Activated naive CD8-positive, alpha-beta T cell treated with anti-CD3 and anti-CD28 coated beads, Interleukin-2, amount 50 U/mL, for 24 hours (primary cell): ENCODE results near the gene FOXP1.
"Not testable (repeated sequence)": the region's sequence is repeated elsewhere in the genome, so short reads cannot be mapped to it uniquely, and the experiment has no call there.

Experiments
- ATAC-seq: fragments of 150-1000 bp; cut with Tn5 transposase; one replicate; pipeline ENCODE4 v1.10.0; 2021
- DNase-seq: peaks from one replicate; pipeline ENCODE4 v3.0.0; 2021
- H3K27ac Mint-ChIP-seq: one replicate; pipeline ENCODE4 v1.8.0; 2021; ENCODE audit warnings: mild to moderate bottlenecking, mixed read lengths
- H3K27me3 Mint-ChIP-seq: one replicate; pipeline ENCODE4 v1.8.0; 2021; ENCODE audit warnings: mixed read lengths
- H3K36me3 Mint-ChIP-seq: one replicate; pipeline ENCODE4 v1.8.0; 2021; ENCODE audit warnings: low read depth, mixed read lengths
- H3K4me1 Mint-ChIP-seq: one replicate; pipeline ENCODE4 v1.8.0; 2021; ENCODE audit warnings: mixed read lengths
- H3K4me3 Mint-ChIP-seq: one replicate; pipeline ENCODE4 v1.8.0; 2021; ENCODE audit warnings: mild to moderate bottlenecking, moderate library complexity, mixed read lengths
- H3K9me3 Mint-ChIP-seq: one replicate; pipeline ENCODE4 v1.8.0; 2021; ENCODE audit warnings: mixed read lengths

FOXP1 gene

DNA sequence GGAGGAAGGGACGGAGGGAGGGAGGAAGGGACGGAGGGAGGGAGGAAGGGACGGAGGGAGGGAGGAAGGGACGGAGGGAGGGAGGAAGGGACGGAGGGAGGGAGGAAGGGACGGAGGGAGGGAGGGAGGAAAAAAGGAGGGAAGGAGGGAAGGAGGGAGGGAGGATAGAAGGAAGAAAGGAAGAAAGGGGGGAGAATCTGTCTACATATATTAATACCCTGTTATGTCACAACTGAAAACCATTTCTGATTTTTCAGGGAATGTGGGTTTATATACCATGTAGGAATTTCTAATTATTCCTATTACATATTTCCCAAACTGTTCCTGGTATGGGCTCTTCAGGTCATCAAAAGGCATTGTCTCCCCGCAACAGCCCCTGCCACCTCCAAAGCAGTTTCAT is 147.7 kb downstream of the FOXP1 start:
- not testable (repeated sequence) for H3K4me3 Mint-ChIP-seq, DNase-seq, ATAC-seq, H3K27me3 Mint-ChIP-seq, H3K36me3 Mint-ChIP-seq, H3K9me3 Mint-ChIP-seq
- H3K27ac Mint-ChIP-seq: peak overlapping the region; percentile 28
- peaks cover 92% of the 10 kb centered on the region for H3K4me1 Mint-ChIP-seq

GRCh38 chr3:71433631-71434030 is 149.9 kb downstream of the FOXP1 start:
- DNase-seq (no peak), ATAC-seq (no peak)
- Mint-ChIP-seq H3K36me3 (peaks cover 5% of the 10 kb centered on the region), H3K4me1 (peaks cover 92% of the 10 kb centered on the region), H3K4me3 (peak overlapping the region; percentile 27), H3K27me3 (no peaks in the 10 kb centered on the region), H3K9me3 (peaks cover 6% of the 10 kb centered on the region), H3K27ac (peak overlapping the region; percentile 92)

DNA sequence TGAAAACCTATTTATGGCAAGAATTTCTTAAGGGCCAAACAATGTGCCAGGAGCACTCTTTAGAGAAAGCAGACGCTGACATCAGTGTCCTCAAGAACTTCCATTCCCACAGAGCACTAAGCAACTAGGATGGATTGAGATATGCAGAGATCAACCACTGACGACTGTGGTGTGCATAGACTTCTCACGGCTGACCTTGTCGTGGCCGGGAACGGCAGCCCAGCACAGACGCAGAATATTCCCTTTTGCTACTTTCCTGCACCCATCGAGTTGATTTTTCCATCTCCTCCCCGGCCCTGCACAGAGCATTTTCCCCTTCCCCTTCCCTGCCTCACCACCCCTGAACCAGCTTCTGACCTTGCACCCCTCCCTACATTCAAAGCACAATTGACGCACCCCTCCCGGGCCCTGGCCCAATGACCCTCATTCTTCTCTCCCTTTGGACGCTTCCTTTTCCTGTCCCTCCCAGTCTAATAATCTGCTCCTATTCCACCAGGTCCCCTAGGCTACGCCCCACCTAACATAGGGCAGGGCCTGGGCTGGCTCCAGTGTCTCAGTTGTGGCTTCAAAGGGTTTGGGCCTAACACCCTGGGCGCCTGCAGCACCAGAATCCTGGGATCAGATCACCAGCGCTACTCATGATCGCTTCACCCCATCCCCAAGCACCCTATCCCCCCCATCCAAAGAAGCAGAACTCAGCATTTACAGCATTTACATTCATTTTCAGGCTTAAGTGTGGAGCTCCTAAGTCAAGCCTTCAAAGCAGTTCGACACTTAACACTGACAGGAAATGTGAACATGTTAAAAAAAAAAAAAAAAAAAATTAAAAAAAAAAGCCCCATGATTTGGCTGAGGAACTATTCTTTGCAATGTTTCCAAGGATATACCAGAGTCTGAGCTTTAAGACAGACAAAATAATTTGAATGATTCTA is 151.2 kb downstream of the FOXP1 start:
- Mint-ChIP-seq H3K36me3 (peaks cover 7% of the 10 kb centered on the region), H3K4me3 (peak overlapping the region; percentile 49), H3K9me3 (peaks cover 6% of the 10 kb centered on the region), H3K4me1 (peaks cover 92% of the 10 kb centered on the region), H3K27ac (peak overlapping the region; percentile 92), H3K27me3 (no peaks in the 10 kb centered on the region)
- DNase-seq (no peak), ATAC-seq (peak; percentile 29)

- H3K4me3 Mint-ChIP-seq: peak overlapping the region; percentile 8
- H3K36me3 Mint-ChIP-seq: peaks cover 9% of the 10 kb centered on the region
- peaks cover 89% of the 10 kb centered on the region for H3K4me1 Mint-ChIP-seq
- DNase-seq (no peak), ATAC-seq (peak; percentile 70)
- H3K27ac Mint-ChIP-seq: peak overlapping the region; percentile 92
- no peaks in the 10 kb centered on the region for H3K27me3 Mint-ChIP-seq
- H3K9me3 Mint-ChIP-seq: peaks cover 6% of the 10 kb centered on the region
Observed at GRCh38 chr3:71430941-71431552, 152.5 kb downstream of the FOXP1 start.

- H3K4me1 Mint-ChIP-seq: peaks cover 98% of the 10 kb centered on the region
- peak overlapping the region; percentile 68 for H3K4me3 Mint-ChIP-seq
- peaks cover 14% of the 10 kb centered on the region for H3K36me3 Mint-ChIP-seq
- ATAC-seq (no peak), DNase-seq (no peak)
- H3K9me3 Mint-ChIP-seq: peaks cover under 1% of the 10 kb centered on the region
- H3K27ac Mint-ChIP-seq: peak overlapping the region; percentile 92
- H3K27me3 Mint-ChIP-seq: no peaks in the 10 kb centered on the region
Observed at GRCh38 chr3:71429597-71429988, 153.9 kb downstream of the FOXP1 start.

DNA sequence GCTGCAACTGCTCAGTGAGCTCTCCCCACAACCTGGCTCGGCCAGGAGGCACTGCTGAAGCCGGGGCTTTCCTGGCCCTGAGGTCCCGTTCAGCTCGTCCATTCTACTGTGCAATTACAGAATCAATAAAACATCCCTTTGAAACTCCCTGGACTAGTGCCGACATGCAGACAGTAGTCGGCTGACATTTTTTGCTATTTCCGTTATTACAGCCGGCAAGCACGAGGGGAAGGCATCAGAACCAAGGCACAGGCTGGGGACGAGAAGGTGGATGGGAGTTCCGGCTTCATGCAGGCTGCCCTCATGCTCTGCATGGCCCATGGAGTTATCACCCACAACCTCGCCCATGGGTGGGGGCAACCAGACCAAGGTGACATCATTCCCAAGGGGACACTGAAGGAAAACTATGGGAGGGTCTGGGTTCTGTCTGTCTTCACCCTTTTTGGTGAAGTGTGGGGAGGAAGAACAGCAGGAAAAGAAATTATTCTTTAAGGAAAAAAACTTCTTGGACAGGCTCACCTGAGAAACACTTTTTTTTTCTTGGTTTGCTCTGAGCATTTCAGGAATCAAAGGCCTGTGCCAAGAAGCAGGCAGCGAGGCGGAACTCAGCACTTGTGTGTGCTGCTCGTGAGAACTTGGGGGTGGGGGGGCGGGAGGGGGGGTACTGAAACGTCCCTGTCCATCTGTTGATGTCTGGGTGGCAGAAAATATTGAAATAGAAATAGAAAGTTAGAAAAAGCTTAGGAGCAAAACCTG is 154.5 kb downstream of the FOXP1 start:
- H3K27me3 Mint-ChIP-seq: no peaks in the 10 kb centered on the region
- ATAC-seq (no peak), DNase-seq (no peak)
- H3K4me1 Mint-ChIP-seq: peaks cover 98% of the 10 kb centered on the region
- peak overlapping the region; percentile 92 for H3K27ac Mint-ChIP-seq
- H3K9me3 Mint-ChIP-seq: no peaks in the 10 kb centered on the region
- H3K36me3 Mint-ChIP-seq: peaks cover 16% of the 10 kb centered on the region
- peak overlapping the region; percentile 68 for H3K4me3 Mint-ChIP-seq

GRCh38 chr3:71425491-71426071 is 157.9 kb downstream of the FOXP1 start:
- Mint-ChIP-seq H3K4me3 (peak overlapping the region; percentile 34), H3K36me3 (peaks cover 16% of the 10 kb centered on the region), H3K27ac (peak overlapping the region; percentile 73), H3K4me1 (peaks cover 97% of the 10 kb centered on the region), H3K27me3 (no peaks in the 10 kb centered on the region), H3K9me3 (no peaks in the 10 kb centered on the region)
- DNase-seq (peak; percentile 57), ATAC-seq (peak; percentile 68)

DNA sequence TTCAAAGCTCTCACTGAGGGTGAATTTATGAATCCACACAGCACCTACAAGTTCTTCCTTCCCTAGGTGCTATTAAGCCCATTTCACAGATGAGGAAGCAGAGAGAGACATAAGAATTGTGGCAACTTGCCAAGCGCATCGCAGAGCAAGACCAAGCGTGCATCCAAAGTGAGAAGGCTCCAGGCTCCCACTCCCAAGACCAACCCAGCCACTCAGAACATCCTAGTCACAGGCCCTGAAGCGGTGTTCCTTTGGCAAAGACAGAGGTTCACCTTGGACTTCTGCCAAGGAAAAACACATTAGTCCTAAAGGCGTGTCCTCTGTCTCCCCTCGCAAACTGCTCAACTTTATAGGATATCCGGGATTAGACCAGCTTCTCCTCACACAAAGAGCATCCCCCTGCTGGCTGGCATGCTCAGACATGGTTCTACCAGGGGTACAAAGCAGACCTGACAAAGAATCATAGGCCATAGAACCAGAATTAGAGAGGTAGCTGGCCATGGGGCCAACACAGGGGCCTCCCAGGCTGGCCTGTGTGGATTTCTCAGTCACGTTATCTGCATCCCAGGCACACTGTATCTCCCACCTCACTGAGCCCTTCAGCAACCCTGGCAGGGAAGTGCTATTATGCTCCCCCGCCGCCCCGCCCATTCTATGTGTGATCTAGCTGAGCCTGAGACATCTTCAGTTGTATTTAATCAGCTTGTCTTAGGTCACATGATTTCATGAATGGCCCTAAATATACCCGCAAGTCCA is 160.2 kb downstream of the FOXP1 start:
- Mint-ChIP-seq H3K27ac (peak overlapping the region; percentile 93), H3K9me3 (no peaks in the 10 kb centered on the region)
- no peak for DNase-seq

DNA sequence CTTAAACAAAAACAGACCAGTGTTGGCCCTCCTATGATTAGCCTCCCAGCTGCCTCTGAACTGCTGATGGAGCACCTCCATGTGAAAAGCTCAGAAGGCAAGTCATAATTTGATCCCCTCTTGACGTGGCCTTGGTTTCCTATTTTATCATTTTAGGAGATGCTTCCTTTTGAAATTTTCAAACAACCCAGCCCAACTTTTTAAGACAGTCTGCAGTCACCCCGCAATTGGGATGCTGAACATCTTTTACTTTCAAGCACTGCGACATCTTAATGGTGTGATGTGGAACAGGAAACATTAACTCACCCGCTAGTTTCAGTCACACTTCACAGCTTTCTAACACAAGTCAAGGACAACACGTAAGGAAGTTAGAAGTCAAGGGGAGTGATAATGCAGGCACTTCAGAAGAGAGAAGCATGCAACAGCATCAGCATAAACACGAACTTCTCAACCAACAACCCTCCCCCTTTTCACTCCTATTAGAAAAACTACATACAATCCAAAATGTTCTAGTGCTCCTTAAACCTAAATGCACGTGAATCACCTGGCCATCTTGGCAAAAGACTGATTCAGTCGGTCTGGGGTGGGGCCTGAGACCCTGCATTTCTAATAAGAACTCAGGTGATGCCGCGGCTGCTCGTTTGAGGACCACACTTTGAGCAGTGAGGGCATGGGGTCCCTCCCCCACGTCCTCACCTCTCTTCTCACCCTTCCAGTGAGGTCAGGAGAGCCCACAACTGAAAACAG is 161.5 kb downstream of the FOXP1 start:
- peak overlapping the region; percentile 93 for H3K27ac Mint-ChIP-seq
- ATAC-seq: peak; percentile 80
- H3K36me3 Mint-ChIP-seq: peaks cover 12% of the 10 kb centered on the region
- peak overlapping the region; percentile 66 for H3K4me3 Mint-ChIP-seq
- no peaks in the 10 kb centered on the region for H3K27me3 Mint-ChIP-seq
- no peak for DNase-seq
- H3K9me3 Mint-ChIP-seq: no peaks in the 10 kb centered on the region
- peaks cover 96% of the 10 kb centered on the region for H3K4me1 Mint-ChIP-seq

More for the DNA sequence above, 160.2 kb downstream of the FOXP1 start:
- Mint-ChIP-seq H3K36me3 (peaks cover 16% of the 10 kb centered on the region), H3K4me1 (peaks cover 96% of the 10 kb centered on the region), H3K4me3 (no peak overlapping the region), H3K27me3 (no peaks in the 10 kb centered on the region)
- no peak for ATAC-seq

GRCh38 chr3:71421475-71421819 is 162.1 kb downstream of the FOXP1 start:
- Mint-ChIP-seq H3K9me3 (no peaks in the 10 kb centered on the region), H3K4me3 (peak overlapping the region; percentile 66), H3K27ac (peak overlapping the region; percentile 93), H3K4me1 (peaks cover 98% of the 10 kb centered on the region), H3K36me3 (peaks cover 12% of the 10 kb centered on the region), H3K27me3 (no peaks in the 10 kb centered on the region)
- DNase-seq (no peak), ATAC-seq (no peak)

DNA sequence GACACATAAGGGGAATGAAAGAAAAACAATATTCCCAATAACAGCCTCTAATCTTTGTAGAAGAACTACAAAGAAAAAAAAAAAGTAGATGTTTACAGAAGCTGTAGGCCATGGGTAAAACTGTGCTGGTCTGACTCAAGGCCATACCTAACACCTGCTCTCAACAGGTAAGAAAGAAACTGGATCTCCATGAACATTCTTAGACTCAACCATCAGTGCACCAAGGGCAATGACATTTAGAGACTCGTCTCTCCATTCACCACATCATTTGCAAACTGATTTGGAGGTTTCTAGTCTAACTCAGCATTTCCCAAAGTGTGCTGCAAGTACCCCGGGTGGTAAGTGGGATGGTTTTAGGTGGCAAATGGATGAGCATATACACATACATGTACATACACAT is 164.2 kb downstream of the FOXP1 start:
- no peak for DNase-seq
- peak overlapping the region; percentile 54 for H3K27ac Mint-ChIP-seq
- peak; percentile 21 for ATAC-seq

GRCh38 chr3:71417791-71418190 is 165.7 kb downstream of the FOXP1 start:
- Mint-ChIP-seq H3K27me3 (no peaks in the 10 kb centered on the region), H3K4me3 (peak overlapping the region; percentile 67), H3K27ac (peak overlapping the region; percentile 88), H3K9me3 (no peaks in the 10 kb centered on the region), H3K4me1 (peaks cover 98% of the 10 kb centered on the region), H3K36me3 (no peaks in the 10 kb centered on the region)
- ATAC-seq (no peak), DNase-seq (no peak)

More for the DNA sequence above, 164.2 kb downstream of the FOXP1 start:
- peaks cover 98% of the 10 kb centered on the region for H3K4me1 Mint-ChIP-seq
- H3K4me3 Mint-ChIP-seq: no peak overlapping the region
- no peaks in the 10 kb centered on the region for H3K9me3 Mint-ChIP-seq
- no peaks in the 10 kb centered on the region for H3K27me3 Mint-ChIP-seq
- peaks cover under 1% of the 10 kb centered on the region for H3K36me3 Mint-ChIP-seq

GRCh38 chr3:71416876-71417275 is 166.7 kb downstream of the FOXP1 start:
- Mint-ChIP-seq H3K27me3 (no peaks in the 10 kb centered on the region), H3K4me3 (peak overlapping the region; percentile 67), H3K9me3 (no peaks in the 10 kb centered on the region), H3K4me1 (peaks cover 98% of the 10 kb centered on the region), H3K27ac (peak overlapping the region; percentile 88), H3K36me3 (no peaks in the 10 kb centered on the region)
- DNase-seq (peak; percentile 47), ATAC-seq (peak; percentile 55)
